Activated CD8-positive, alpha-beta memory T cell treated with anti-CD3 and anti-CD28 coated beads, Interleukin-2, amount 50 U/mL, for 24 hours (primary cell): Measurements from ENCODE around the gene NDUFB2.
"Not testable (repeated sequence)": the region's sequence is repeated elsewhere in the genome, so short reads cannot be mapped to it uniquely, and the experiment has no call there.

Source experiments
- DNase-seq: peaks from one replicate; pipeline ENCODE4 v3.0.0-alpha.2; 2020; ENCODE audit errors: extremely low read depth

The NDUFB2 gene

GRCh38 chr7:140672382-140673062 is 24.0 kb upstream of the NDUFB2 start, which contains the start of gene ADCK2:
Gene ADCK2, plus strand, starts transcription at chr7:140672945. Its CDS starts 386 bp downstream, at chr7:140673331.
- DNase-seq = no peak

- no peak for DNase-seq
These were observed 23.3 kb upstream of the NDUFB2 start for GRCh38 chr7:140673063-140673773.

GRCh38 chr7:140673774-140674155 is 22.7 kb upstream of the NDUFB2 start:
- no peak for DNase-seq

- DNase-seq = no peak
These were observed 22.1 kb upstream of the NDUFB2 start for GRCh38 chr7:140674356-140674800.

GRCh38 chr7:140674899-140675701 is 21.4 kb upstream of the NDUFB2 start:
- no peak for DNase-seq

GRCh38 chr7:140675726-140676125 is 20.8 kb upstream of the NDUFB2 start:
- DNase-seq = no peak

- DNase-seq = no peak
These were observed 20.2 kb upstream of the NDUFB2 start for GRCh38 chr7:140676306-140676705.

- not testable (repeated sequence) for DNase-seq
These were observed 19.6 kb upstream of the NDUFB2 start for GRCh38 chr7:140676956-140677355.

GRCh38 chr7:140677496-140677895 is 19.0 kb upstream of the NDUFB2 start:
- no peak for DNase-seq

GRCh38 chr7:140678081-140678815 is 18.3 kb upstream of the NDUFB2 start:
- DNase-seq = no peak

GRCh38 chr7:140678816-140679130 is 17.7 kb upstream of the NDUFB2 start:
- no peak for DNase-seq

- DNase-seq = no peak
These were observed 17.3 kb upstream of the NDUFB2 start for GRCh38 chr7:140679186-140679585.

GRCh38 chr7:140680886-140681285 is 15.6 kb upstream of the NDUFB2 start:
- DNase-seq = no peak

- DNase-seq = no peak
These were observed 14.7 kb upstream of the NDUFB2 start for GRCh38 chr7:140681766-140682165.

- DNase-seq = no peak
These were observed 12.9 kb upstream of the NDUFB2 start for GRCh38 chr7:140683657-140684056.

- no peak for DNase-seq
These were observed 12.2 kb upstream of the NDUFB2 start for GRCh38 chr7:140684066-140684950.

GRCh38 chr7:140685407-140686087 is 11.0 kb upstream of the NDUFB2 start:
- no peak for DNase-seq

- DNase-seq = no peak
These were observed 9.6 kb upstream of the NDUFB2 start for GRCh38 chr7:140686921-140687320.

- DNase-seq = no peak
These were observed 8.2 kb upstream of the NDUFB2 start for GRCh38 chr7:140688341-140688740.
